GM15510 (cell line): ENCODE results near the gene ADAMTS13.

Experiments
- POLR2A ChIP-seq: IDR thresholded peaks from 3 replicates; pipeline ENCODE4 v1.6.1; 2011; ENCODE audit warnings: borderline replicate concordance; ENCODE audit not compliant: insufficient read length; ENCODE audit errors: extremely low read depth

Gene ADAMTS13

DNA sequence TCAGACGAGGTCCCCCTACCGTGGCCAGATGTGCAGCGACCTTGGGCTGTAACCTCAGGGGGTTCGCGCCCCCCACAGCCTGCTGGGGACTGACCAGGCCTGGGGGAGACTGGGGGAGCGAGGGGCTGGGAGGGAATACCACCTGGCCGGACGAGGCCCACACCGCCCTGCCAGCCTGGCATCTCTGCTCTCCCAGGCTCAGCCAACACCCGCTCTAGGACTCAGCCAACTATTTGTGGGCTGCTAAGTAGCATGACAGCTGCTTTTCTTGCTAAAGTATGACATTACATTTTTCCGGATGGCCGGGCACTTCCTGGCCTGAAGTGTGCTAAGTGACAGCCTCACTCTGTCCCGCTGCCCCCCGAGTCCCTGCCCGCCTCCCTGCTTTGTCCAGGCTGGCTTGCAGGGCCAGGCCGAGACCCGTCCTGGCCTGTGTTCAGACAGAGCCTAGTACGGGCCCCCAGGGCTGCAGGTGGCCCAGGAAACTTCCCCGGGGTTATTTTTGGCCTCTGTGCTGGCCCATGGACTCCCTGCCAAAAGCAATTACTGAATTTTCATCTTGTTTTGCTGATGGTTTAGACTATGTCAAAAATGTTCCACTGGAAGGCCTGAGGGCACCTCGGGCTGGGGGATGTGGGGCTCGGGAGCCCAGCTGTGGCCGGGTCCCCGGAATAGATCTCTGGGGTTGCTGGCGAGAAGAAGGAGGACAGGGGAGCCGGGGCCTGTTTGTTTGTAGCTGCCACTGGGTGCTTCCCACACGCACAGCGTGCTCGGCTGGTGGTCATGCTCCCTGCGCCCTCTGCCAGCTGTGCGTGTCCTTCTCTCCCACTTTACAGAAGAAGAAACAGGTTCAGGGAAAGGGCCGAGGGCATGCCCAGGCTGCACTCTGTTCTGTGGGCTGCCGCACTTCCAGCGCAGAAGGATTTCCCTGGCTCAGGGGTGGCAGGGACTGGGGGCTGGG is 70.2 kb downstream of the ADAMTS13 start:
- TF ChIP-seq POLR2A = no peak

DNA sequence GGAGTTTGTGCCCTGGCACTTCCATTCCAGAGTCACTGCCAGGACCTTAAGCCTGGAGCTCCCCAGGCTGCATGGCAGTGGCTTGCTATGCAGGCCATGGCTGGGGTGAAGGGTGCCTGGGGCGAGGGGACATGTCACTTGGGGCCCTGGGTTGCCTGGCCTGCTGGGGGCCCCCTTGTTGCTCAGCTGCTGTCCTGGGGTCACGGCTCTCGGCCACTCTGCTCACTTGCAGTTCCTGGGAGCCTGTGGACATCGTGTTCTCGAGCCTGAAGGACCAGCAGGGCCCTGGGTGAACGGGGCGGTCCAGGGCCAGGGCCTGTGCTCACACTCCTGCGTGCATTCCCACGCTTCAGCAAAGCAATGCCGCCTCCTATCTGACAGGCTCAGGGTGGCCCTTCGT is 71.3 kb downstream of the ADAMTS13 start:
- TF ChIP-seq POLR2A = no peak

DNA sequence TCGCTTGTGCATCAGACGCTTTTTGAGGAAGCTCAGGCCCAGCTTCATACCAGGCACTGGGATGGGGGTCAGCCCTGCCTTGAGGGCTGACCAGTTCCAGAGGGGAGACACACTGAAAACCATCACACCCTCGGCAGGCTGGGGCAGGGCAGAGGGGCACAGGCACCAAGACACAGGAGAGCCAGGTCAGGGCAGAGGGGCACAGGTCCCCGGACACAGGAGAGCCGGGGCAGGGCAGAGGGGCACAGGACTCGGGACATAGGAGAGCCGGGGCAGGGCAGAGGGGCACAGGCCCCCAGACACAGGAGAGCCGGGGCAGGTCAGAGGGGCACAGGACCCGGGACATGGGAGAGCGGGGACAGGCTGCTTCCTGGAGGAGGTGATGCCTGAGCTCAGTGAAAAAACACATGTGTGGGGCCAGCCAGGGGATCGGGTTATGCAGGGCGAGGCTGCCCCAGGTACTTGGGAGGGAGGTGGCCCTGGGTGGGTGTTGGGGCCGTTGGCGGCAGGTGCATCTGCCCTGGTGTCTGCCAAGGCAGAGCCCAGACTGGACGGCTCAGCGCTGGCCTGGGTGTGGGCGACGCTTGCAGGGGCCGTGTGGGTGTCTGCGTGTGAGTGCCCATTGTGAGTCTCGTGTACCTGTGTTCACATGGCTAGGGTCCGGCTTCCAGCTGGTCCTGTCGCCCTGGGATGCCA is 71.8 kb downstream of the ADAMTS13 start:
- no peak for TF ChIP-seq POLR2A

GRCh38 chr9:133494636-133495326 is 72.6 kb downstream of the ADAMTS13 start:
- no peak for TF ChIP-seq POLR2A

GRCh38 chr9:133495327-133496293 is 73.4 kb downstream of the ADAMTS13 start:
- no peak for TF ChIP-seq POLR2A

GRCh38 chr9:133496861-133497842 is 75.0 kb downstream of the ADAMTS13 start:
- TF ChIP-seq POLR2A = no peak

- TF ChIP-seq POLR2A = no peak
Observed at GRCh38 chr9:133499132-133499891, 77.1 kb downstream of the ADAMTS13 start.

GRCh38 chr9:133499892-133500270 is 77.7 kb downstream of the ADAMTS13 start:
- TF ChIP-seq POLR2A = no peak

DNA sequence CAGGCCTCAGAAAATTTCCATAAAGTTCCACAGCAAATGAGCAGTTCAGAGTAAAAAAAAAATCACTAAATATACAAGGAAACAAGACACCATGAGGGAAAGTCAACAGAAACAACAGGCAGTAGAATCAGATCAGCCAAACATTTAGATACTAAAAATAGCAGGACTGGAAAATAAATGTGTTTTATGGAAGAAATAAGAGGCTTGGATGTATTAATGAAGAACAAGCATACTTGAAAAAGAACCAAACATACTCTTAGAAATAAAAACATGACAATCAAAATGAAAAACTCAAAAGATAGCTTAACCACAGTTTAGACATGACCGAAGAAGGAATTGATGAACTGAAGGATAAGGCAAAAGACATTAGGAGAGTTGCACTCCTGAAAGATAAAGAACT is 79.9 kb downstream of the ADAMTS13 start:
- no peak for TF ChIP-seq POLR2A

DNA sequence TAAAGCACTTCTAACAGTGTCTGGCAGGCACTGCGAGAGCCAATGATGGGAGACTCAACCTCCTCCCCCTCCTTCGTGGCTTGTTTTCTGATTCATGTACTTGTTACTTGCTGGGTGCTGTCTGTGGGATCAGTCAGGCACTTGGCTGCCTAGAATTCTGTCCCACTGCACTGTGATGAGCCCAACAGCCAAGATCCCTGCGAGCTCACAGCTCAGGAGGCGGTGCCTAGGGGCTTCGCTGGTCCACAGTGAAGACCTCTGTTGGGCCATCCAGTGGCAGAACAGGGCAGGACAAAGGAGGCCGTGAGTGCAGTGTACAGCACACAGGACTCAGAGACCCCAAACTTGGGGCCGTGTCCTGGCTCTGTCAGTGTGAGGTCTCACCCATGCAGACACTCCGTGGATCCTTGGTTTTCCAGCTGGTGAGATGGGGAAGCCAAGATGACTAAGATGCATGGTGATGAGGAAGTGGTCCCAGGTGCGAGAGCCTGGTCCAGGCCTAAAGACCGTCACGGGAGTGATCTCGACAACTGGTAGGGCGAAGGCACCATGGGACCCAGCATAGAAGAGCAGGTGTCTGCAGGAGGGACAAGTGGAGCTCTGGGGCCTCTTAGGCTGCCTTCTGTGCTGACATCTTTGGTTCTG is 83.1 kb downstream of the ADAMTS13 start:
- TF ChIP-seq POLR2A = no peak

DNA sequence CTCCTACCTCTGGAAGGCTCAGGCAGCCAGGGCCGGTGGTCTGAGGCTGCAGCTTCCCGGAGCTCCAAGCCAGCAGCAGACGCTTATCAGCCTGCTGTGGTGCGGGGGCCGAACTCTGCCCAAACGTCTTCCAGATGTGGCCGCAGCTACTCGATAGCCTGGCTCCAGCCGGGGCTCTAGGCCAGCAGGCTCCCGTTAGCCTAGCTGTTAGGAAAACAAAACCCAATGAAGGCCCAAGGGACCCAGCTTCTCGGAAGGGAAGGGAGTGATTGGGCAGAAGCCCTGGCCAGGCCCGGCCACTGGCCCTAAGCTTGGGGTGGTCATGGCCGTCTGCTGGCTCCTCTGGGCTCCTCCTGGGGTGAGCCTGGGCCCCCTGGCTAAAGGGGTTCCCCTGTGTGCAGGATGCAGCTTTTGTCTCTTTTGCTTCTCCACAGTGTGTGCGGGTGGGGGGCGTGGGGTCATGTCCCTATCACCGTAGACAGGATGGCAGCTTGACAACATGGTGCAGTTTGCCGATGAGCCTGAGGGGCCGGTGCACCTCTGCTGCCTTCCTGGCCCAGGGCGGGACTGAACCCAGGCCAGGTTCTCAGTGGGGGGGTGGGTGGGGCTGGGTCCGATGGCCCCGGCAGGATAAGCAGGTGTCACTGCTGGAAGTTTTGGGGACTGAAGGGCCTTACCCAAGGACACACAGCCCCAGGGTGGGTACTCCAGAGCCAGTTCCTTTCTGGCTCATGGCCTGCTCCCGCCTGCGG is 83.9 kb downstream of the ADAMTS13 start:
- TF ChIP-seq POLR2A = no peak
